ENCODE measurements around the gene PROSER2. TPM values are rescaled to one million over a fixed set of nuclear protein-coding genes. Genes with fewer than 3 reads are reported as not detected.

PROSER2 gene
- total RNA-seq, 1 experiment from 2014 or later = 10.6 TPM

- no peak overlapping the region for H3T11ph ChIP-seq (ENCODE audit: low read length)
- H2AFZ ChIP-seq (ENCODE audit: low read length) = no peak overlapping the region
- Mint-ChIP-seq H3K4me3 (no peak overlapping the region), H3K27me3 (ENCODE audit: low read depth) (peaks cover 5% of the 10 kb centered on the region), H3K36me3 (ENCODE audit: insufficient read depth in 1 of 3, low read depth in 3 of 3) (no peaks in the 10 kb centered on the region), H3K27ac (peak overlapping the region in 1 of 3 experiments; percentile 44; a peak in 3 of 7 replicates), H3K4me1 (peaks cover 10 to 11% of the 10 kb centered on the region in 2 experiments), H3K9me3 (no peaks in the 10 kb centered on the region)
- H4K8ac ChIP-seq (replicated peaks; ENCODE audit: insufficient read length, low read depth, low read length) = no peak overlapping the region
- H3K18ac ChIP-seq (ENCODE audit: insufficient read length, low read depth, low read length) = no peak overlapping the region
- H3K9me3 ChIP-seq (ENCODE audit: control insufficient read depth, low read depth, low read length) = no peaks in the 10 kb centered on the region
- no peak overlapping the region for H4K5ac ChIP-seq (ENCODE audit: insufficient read length, low read depth, low read length)
- H3K23ac ChIP-seq (ENCODE audit: insufficient read length, low read depth, low read length) = no peak overlapping the region
- H2BK15ac ChIP-seq (ENCODE audit: low read depth, low read length) = no peak overlapping the region
- H2BK120ac ChIP-seq (ENCODE audit: low read depth, low read length, poor library complexity, severe bottlenecking) = no peak overlapping the region
- no peak for DNase-seq
- no peak overlapping the region for H3K56ac ChIP-seq (ENCODE audit: insufficient read length, low read depth, low read length)
- H3K4ac ChIP-seq (ENCODE audit: low read depth, low read length) = no peak overlapping the region
- H3K4me2 ChIP-seq (ENCODE audit: insufficient read depth, insufficient read length, low read length) = no peak overlapping the region
- no peaks in the 10 kb centered on the region for H3K23me2 ChIP-seq (ENCODE audit: insufficient read length, low read depth, low read length, poor library complexity, severe bottlenecking)
- no peaks in the 10 kb centered on the region for H3K79me1 ChIP-seq (ENCODE audit: insufficient read depth, low read depth, low read length, poor library complexity, severe bottlenecking)
- no peak overlapping the region for H2AK5ac ChIP-seq (ENCODE audit: insufficient read length, low read length)
- H2BK12ac ChIP-seq (ENCODE audit: insufficient read length, low read depth, low read length) = no peak overlapping the region
- no peak overlapping the region for H2BK20ac ChIP-seq (ENCODE audit: low read depth, low read length, poor library complexity, severe bottlenecking)
- TF ChIP-seq CTCF (conservative IDR thresholded peaks at IDR 0.05) = no peak
- no CpG with 5 or more reads among the region's 11 CpGs for WGBS (ENCODE audit: extremely low coverage, insufficient read length, low lambda C conversion rate)
- no peak overlapping the region for H4K91ac ChIP-seq (ENCODE audit: insufficient read length, low read depth, low read length)
- H3K4me1 ChIP-seq (ENCODE audit: insufficient read depth, low read length) = no peaks in the 10 kb centered on the region
- H3K27ac ChIP-seq (ENCODE audit: insufficient read length, low read depth, low read length) = no peak overlapping the region
- H4K20me1 ChIP-seq (ENCODE audit: control insufficient read depth, insufficient read depth, insufficient read length) = no peaks in the 10 kb centered on the region
- H3K9ac ChIP-seq (ENCODE audit: extremely low read depth, insufficient read length, low read length) = no peak overlapping the region
- no peak overlapping the region for H2BK5ac ChIP-seq (ENCODE audit: insufficient read length, low read length)
- H3K14ac ChIP-seq (ENCODE audit: insufficient read depth, low read length) = no peak overlapping the region
- no peaks in the 10 kb centered on the region for H3K27me3 ChIP-seq (ENCODE audit: insufficient read depth, low read length)
- H3K79me2 ChIP-seq (ENCODE audit: insufficient read depth, low read length) = no peaks in the 10 kb centered on the region
Observed at GRCh38 chr10:11908991-11909390, 85.8 kb downstream of the PROSER2 start.
